HepG2 (cell line): ENCODE results near the gene PCCB. TPM values are rescaled to one million over a fixed set of nuclear protein-coding genes. Genes with fewer than 3 reads are reported as not detected.
A peak's percentile ranks its signal among the peaks of the same experiment; 100 is the strongest.

Source experiments
- BCL6 ChIP-seq: IDR thresholded peaks from 2 replicates; pipeline ENCODE4 v1.6.1; 2016; ENCODE audit warnings: missing genetic modification reagents, missing compliant biosample characterization
- CEBPZ ChIP-seq: IDR thresholded peaks from 2 replicates; pipeline ENCODE4 v1.6.1; 2012; ENCODE audit warnings: low read length, improper control_type of control experiment
- CREBL2 ChIP-seq: sonication (generic); formaldehyde crosslinking; IDR thresholded peaks from 2 replicates; pipeline ENCODE4 v1.8.1; 2023; ENCODE audit warnings: missing genetic modification reagents, mild to moderate bottlenecking, borderline replicate concordance
- EZH2 ChIP-seq: conservative IDR thresholded peaks from 2 replicates; pipeline ENCODE4 v1.6.1; 2012; ENCODE audit warnings: mild to moderate bottlenecking, low read depth, low read length, moderate library complexity
- HNRNPLL ChIP-seq: fragments of 200-400 bp; formaldehyde crosslinking; IDR thresholded peaks from 2 replicates; pipeline ENCODE4 v1.6.1; 2017; ENCODE audit warnings: mild to moderate bottlenecking, low read depth, low read length; ENCODE audit not compliant: poor library complexity, severe bottlenecking
- SP5 ChIP-seq: IDR thresholded peaks from 2 replicates; pipeline ENCODE4 v1.6.1; 2016; ENCODE audit warnings: low read depth, borderline replicate concordance
- STAG1 ChIP-seq: sonication (generic); formaldehyde crosslinking; IDR thresholded peaks from 2 replicates; pipeline ENCODE4 v1.4.0; 2020; ENCODE audit warnings: missing genetic modification reagents
- THAP8 ChIP-seq: sonication (generic); formaldehyde crosslinking; IDR thresholded peaks from 2 replicates; pipeline ENCODE4 v1.5.1; 2020; ENCODE audit warnings: missing genetic modification reagents, mild to moderate bottlenecking, borderline replicate concordance
- ZBTB43 ChIP-seq: sonication (generic); formaldehyde crosslinking; conservative IDR thresholded peaks from 2 replicates; pipeline ENCODE4 v1.4.0; 2020; ENCODE audit warnings: missing genetic modification reagents
- ZNF292 ChIP-seq: sonication (generic); formaldehyde crosslinking; IDR thresholded peaks from 2 replicates; pipeline ENCODE4 v1.8.1; 2022; ENCODE audit warnings: mild to moderate bottlenecking, low read depth, missing genetic modification reagents, borderline replicate concordance
- ZNF513 ChIP-seq: sonication (generic); formaldehyde crosslinking; conservative IDR thresholded peaks from 2 replicates; pipeline ENCODE4 v1.5.0; 2020; ENCODE audit warnings: missing genetic modification reagents
- ZNF557 ChIP-seq: sonication (generic); formaldehyde crosslinking; IDR thresholded peaks from 2 replicates; pipeline ENCODE4 v1.4.0; 2020; ENCODE audit warnings: missing genetic modification reagents
- ZNF691 ChIP-seq: sonication (generic); formaldehyde crosslinking; IDR thresholded peaks from 2 replicates; pipeline ENCODE4 v1.4.0; 2020; ENCODE audit warnings: missing genetic modification reagents, low read depth, mild to moderate bottlenecking, borderline replicate concordance
- ZNF720 ChIP-seq: sonication (generic); formaldehyde crosslinking; IDR thresholded peaks from 2 replicates; pipeline ENCODE4 v1.4.0; 2020; ENCODE audit warnings: missing genetic modification reagents
- ZNF772 ChIP-seq: sonication (generic); formaldehyde crosslinking; IDR thresholded peaks from 2 replicates; pipeline ENCODE4 v1.5.0; 2020; ENCODE audit warnings: mild to moderate bottlenecking, missing genetic modification reagents
- ZXDC ChIP-seq: sonication (generic); formaldehyde crosslinking; IDR thresholded peaks from 2 replicates; pipeline ENCODE4 v1.5.0; 2020; ENCODE audit warnings: mild to moderate bottlenecking, missing genetic modification reagents
- polyA plus RNA-seq, 8 experiments: library from polyadenylated mRNA; depleted of rRNA in 3 of 8; stranded (reverse) in 7 of 8; unstranded in 1 of 8; fragments of >200 nt; fragmentation: Illumina TruSeq in 4 of 8; extraction: Trizol in 4 of 8; gene quantifications; 2 replicates each; pipeline versions ENCODE4 v1.2.1 to v1.2.3, GENCODE V29; 2011 to 2016; ENCODE audit warnings: low read depth in 4 of 8, missing spikeins in 1 of 8, mixed read lengths in 1 of 8; ENCODE audit not compliant: insufficient read depth in 1 of 8
- total RNA-seq, 5 experiments: library from RNA; depleted of rRNA; stranded (reverse); fragments of >200 nt; fragmentation: Illumina TruSeq; extraction: Trizol; gene quantifications; 2 replicates each; pipeline ENCODE4 v1.2.3, GENCODE V29; 2016; ENCODE audit warnings: low read depth in 1 of 5

The PCCB gene
- total and polyA plus RNA-seq, 2 of the 13 experiments (the other 11 are each of a cell fraction or from before 2014, with no cell fraction given), result 84.1 to 88.7 TPM

- TF ChIP-seq STAG1 (CRISPR knock-in tag) (peak; percentile 32; the same call in 1 of the 2 replicates), ZNF772 (CRISPR knock-in tag) (no peak; the same call in 1 of the 2 replicates), THAP8 (CRISPR knock-in tag) (peak; percentile 37; the same call in 1 of the 2 replicates), ZNF292 (CRISPR knock-in tag) (peak; percentile 87), ZNF720 (no peak), ZBTB43 (CRISPR knock-in tag) (no peak), EZH2 (no peak), ZNF691 (CRISPR knock-in tag) (peak; percentile 81; the same call in 1 of the 2 replicates), BCL6 (CRISPR knock-in tag) (no peak), CEBPZ (no peak), SP5 (CRISPR knock-in tag) (no peak), HNRNPLL (peak; percentile 97), ZNF513 (CRISPR knock-in tag) (no peak), ZXDC (no peak), ZNF557 (CRISPR knock-in tag) (0 out of 2 replicates have a peak, but pooled peaks have one; percentile 36), CREBL2 (CRISPR knock-in tag) (0 out of 2 replicates have a peak, but pooled peaks have one; percentile 64)
Measured at GRCh38 chr3:136250059-136250902, at the start of gene PCCB (continued).
